GM19025 (cell line): Measurements from ENCODE around the gene RFX3.

Experiments
- ATAC-seq: cut with Tn5 transposase; IDR thresholded peaks from one replicate; pipeline ENCODE4 v1.9.1; 2021; ENCODE audit warnings: mild to moderate bottlenecking, low read depth, moderate library complexity; ENCODE audit not compliant: unreplicated experiment

The RFX3 gene

DNA sequence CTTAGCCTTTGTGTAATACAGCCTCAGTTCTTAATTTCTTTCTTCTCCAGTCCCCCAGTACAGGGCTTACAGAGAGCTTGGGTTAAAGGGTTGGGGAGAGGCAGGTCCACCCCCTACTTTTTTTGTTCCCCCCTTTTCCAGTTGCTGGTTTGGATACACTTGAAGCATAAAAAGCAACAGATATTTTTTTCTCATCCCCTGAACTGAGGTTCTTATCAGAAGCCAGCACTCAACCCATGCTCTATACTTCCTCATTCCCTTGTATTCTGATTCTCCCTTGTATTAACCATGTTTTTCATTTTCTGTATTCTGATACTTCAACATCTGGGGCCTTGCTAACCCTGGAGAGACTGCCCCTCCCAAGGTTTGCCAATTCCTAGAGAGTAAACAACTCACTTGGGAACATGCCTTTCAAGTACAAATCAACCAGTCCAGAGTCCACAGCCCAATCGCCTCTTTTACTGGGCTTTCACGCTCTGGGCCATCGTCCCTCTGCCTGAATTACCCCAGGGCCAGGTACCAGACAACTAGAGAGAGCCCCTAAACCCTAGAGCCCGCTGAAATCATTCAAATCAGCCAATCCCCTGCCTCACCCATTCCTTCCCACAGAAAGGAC lies 348.5 kb downstream of the RFX3 start:
- ATAC-seq: no peak

GRCh38 chr9:3173374-3173773 lies 352.4 kb downstream of the RFX3 start:
- no peak for ATAC-seq

GRCh38 chr9:3170819-3171218 lies 355.0 kb downstream of the RFX3 start:
- ATAC-seq: no peak
